B cell (primary cell): Measurements from ENCODE around the gene OPN4. TPM values are rescaled to one million over a fixed set of nuclear protein-coding genes. Genes with fewer than 3 reads are reported as not detected.

Experiments
- ATAC-seq: fragments of 200-7000 bp; cut with Tn5 transposase; one replicate; pipeline ENCODE4 v1.10.0; 2021; ENCODE audit warnings: low read depth, mild to moderate bottlenecking, moderate number of reproducible peaks, moderate library complexity
- CTCF ChIA-PET: fragments of 350-600 bp; sonication (Branson Sonifier 250); formaldehyde crosslinking; loops from one replicate; lab custom pipeline; 2021; ENCODE audit warnings: antibody characterized with exemption, inconsistent platforms; lab: Charles Lee
- POLR2A ChIA-PET: fragments of 350-600 bp; sonication (Branson Sonifier 250); formaldehyde crosslinking; loops from one replicate; lab custom pipeline; 2021; ENCODE audit warnings: antibody characterized with exemption; lab: Charles Lee
- DNase-seq: peaks from one replicate; pipeline ENCODE4 v3.0.0; 2013
- H2AFZ ChIP-seq: 2 replicates; pipeline ENCODE4 v1.6.1; 2012; ENCODE audit warnings: mild to moderate bottlenecking, low read depth, low read length; ENCODE audit not compliant: insufficient read depth, poor library complexity, severe bottlenecking
- H3K27ac ChIP-seq, 2 donors: 1 replicate in 1 of 2; 2 replicates in 1 of 2; pipeline ENCODE4 v1.5.1; 2012 to 2013; ENCODE audit warnings: low read length in 2 of 2, mild to moderate bottlenecking in 2 of 2, moderate library complexity in 1 of 2
- H3K27me3 ChIP-seq, 4 experiments: fragments of 200-600 bp in 1 of 4; sonication (generic) in 1 of 4; replicated peaks in 1 of 4; 1 replicate in 2 of 4; 2 replicates in 2 of 4; pipeline versions ENCODE4 v1.6.1 to v1.7.0; 2013 to 2016; ENCODE audit warnings: low read length in 3 of 4, mild to moderate bottlenecking in 2 of 4, mixed read lengths in 1 of 4, moderate library complexity in 1 of 4; ENCODE audit not compliant: insufficient read depth in 4 of 4, control insufficient read depth in 3 of 4; ENCODE audit errors: control extremely low read depth in 1 of 4
- H3K36me3 ChIP-seq, 2 experiments: replicated peaks in 1 of 2; 1 replicate in 1 of 2; 2 replicates in 1 of 2; pipeline versions ENCODE4 v1.6.1 to v1.7.1; 2013; ENCODE audit warnings: low read length in 1 of 2; ENCODE audit not compliant: insufficient read depth in 2 of 2, control insufficient read depth in 1 of 2; ENCODE audit errors: control extremely low read depth in 1 of 2, extremely low read depth in 1 of 2
- H3K4me1 ChIP-seq, 2 donors: fragments of 200-600 bp in 1 of 2; sonication (generic) in 1 of 2; 1 replicate in 1 of 2; 2 replicates in 1 of 2; pipeline versions ENCODE4 v1.5.1 to v1.6.1; 2013 to 2017; ENCODE audit warnings: low read length in 2 of 2; ENCODE audit not compliant: control insufficient read depth in 2 of 2, insufficient read depth in 2 of 2
- H3K4me2 ChIP-seq: replicated peaks from 2 replicates; pipeline ENCODE3; 2012; ENCODE audit warnings: mild to moderate bottlenecking, low read depth, low read length; ENCODE audit not compliant: poor library complexity, severe bottlenecking
- H3K4me3 ChIP-seq, 5 experiments: fragments of 200-600 bp in 1 of 5; sonication (generic) in 1 of 5; 1 replicate in 3 of 5; 2 replicates in 2 of 5; pipeline versions ENCODE4 v1.5.1 to v1.7.0; 2011 to 2016; ENCODE audit warnings: low read length in 4 of 5, mild to moderate bottlenecking in 4 of 5, low read depth in 2 of 5, control low read depth in 1 of 5, moderate library complexity in 1 of 5; ENCODE audit not compliant: insufficient read depth in 1 of 5; ENCODE audit errors: control extremely low read depth in 1 of 5, extremely low read depth in 1 of 5
- H3K79me2 ChIP-seq: fragments of 200-600 bp; sonication (generic); one replicate; pipeline ENCODE4 v1.6.0; 2016; ENCODE audit warnings: low read length; ENCODE audit not compliant: control insufficient read depth, insufficient read depth
- H3K9ac ChIP-seq: fragments of 200-600 bp; sonication (generic); 2 replicates; pipeline ENCODE4 v1.6.1; 2017; ENCODE audit warnings: mild to moderate bottlenecking, low read length, moderate library complexity
- H3K9me3 ChIP-seq, 3 donors: one replicate each; pipeline versions ENCODE4 v1.6.1 to v1.7.1; 2013; ENCODE audit warnings: low read length in 2 of 3; ENCODE audit not compliant: control insufficient read depth in 2 of 3, insufficient read depth in 1 of 3; ENCODE audit errors: control extremely low read depth in 1 of 3
- H4K20me1 ChIP-seq: 2 replicates; pipeline ENCODE4 v1.6.0; 2012; ENCODE audit warnings: mild to moderate bottlenecking, low read length; ENCODE audit not compliant: insufficient read depth, control insufficient read depth, poor library complexity, severe bottlenecking
- H3K27ac Mint-ChIP-seq: one replicate; pipeline ENCODE4 v1.8.0; 2021; ENCODE audit warnings: mixed read lengths
- H3K27me3 Mint-ChIP-seq: one replicate; pipeline ENCODE4 v1.8.0; 2021; ENCODE audit warnings: mixed read lengths
- H3K4me1 Mint-ChIP-seq: one replicate; pipeline ENCODE4 v1.8.0; 2021; ENCODE audit warnings: mixed read lengths
- H3K4me3 Mint-ChIP-seq: one replicate; pipeline ENCODE4 v1.8.0; 2021; ENCODE audit warnings: mixed read lengths
- H3K9me3 Mint-ChIP-seq: one replicate; pipeline ENCODE4 v1.8.0; 2022; ENCODE audit warnings: mixed read lengths; ENCODE audit not compliant: insufficient read depth
- CTCF ChIP-seq: fragments of 200-600 bp; IDR thresholded peaks from one replicate; pipeline ENCODE4 v1.8.0; 2022; ENCODE audit warnings: antibody characterized with exemption, mild to moderate bottlenecking
- EZH2 ChIP-seq: IDR thresholded peaks from 2 replicates; pipeline ENCODE4 v1.6.1; 2012; ENCODE audit warnings: borderline replicate concordance, low read depth, mild to moderate bottlenecking, moderate library complexity, low read length; ENCODE audit not compliant: insufficient read depth, poor library complexity, severe bottlenecking
- WGBS: methylation state at CpG from one replicate; pipeline ENCODE4 v1.1.5; 2013; ENCODE audit warnings: missing lambda C conversion rate; ENCODE audit not compliant: insufficient coverage; 5-methylcytosine and 5-hydroxymethylcytosine counted together
- intact Hi-C: fragments of 100-400 bp; cut with micrococcal nuclease; formaldehyde crosslinking; loops from one replicate; pipeline ENCODE4 v1.10.0; 2022
- polyA plus RNA-seq: library from polyadenylated mRNA; depleted of rRNA; stranded (reverse); fragments of >200 nt; gene quantifications from 2 replicates; pipeline ENCODE4 v1.2.3, GENCODE V29; 2012
- total RNA-seq, 2 donors: library from RNA; stranded (reverse); fragments of 120-200 nt in 1 of 2; gene quantifications; 1 replicate in 1 of 2; 2 replicates in 1 of 2; pipeline versions ENCODE4 v1.2.3 to v1.2.4, GENCODE V29; 2013 to 2022

Gene OPN4
- total and polyA plus RNA-seq, 2 donors (not counting 1 experiment from before 2014, with no cell fraction given): not detected

- TF ChIP-seq CTCF (no peak), EZH2 (no peak)
- peaks cover 0 to 4% (median 0%) of the 10 kb centered on the region in 3 donors for H3K9me3 ChIP-seq
- Mint-ChIP-seq H3K27me3 (peaks cover 5% of the 10 kb centered on the region), H3K9me3 (no peaks in the 10 kb centered on the region), H3K4me3 (no peak overlapping the region), H3K27ac (no peak overlapping the region), H3K4me1 (peaks cover 13% of the 10 kb centered on the region)
- H3K9ac ChIP-seq: no peak overlapping the region
- no peaks in the 10 kb centered on the region for H4K20me1 ChIP-seq
- H3K36me3 ChIP-seq: no peaks in the 10 kb centered on the region
- peaks cover 0 to 7% of the 10 kb centered on the region in 2 donors for H3K4me1 ChIP-seq
- ATAC-seq (no peak), DNase-seq (no peak)
- 95% methylated on average over 5 of the region's 6 CpGs for WGBS
- no peaks in the 10 kb centered on the region for H3K79me2 ChIP-seq
- intact Hi-C loops: no loop called here
- no peak overlapping the region for H3K4me3 ChIP-seq
- POLR2A ChIA-PET: no interaction called here
- H3K4me2 ChIP-seq: no peak overlapping the region
- H3K27ac ChIP-seq: no peak overlapping the region
- no peak overlapping the region for H2AFZ ChIP-seq
- no peaks in the 10 kb centered on the region for H3K27me3 ChIP-seq
- CTCF ChIA-PET: no interaction called here
These were observed 7.4 kb upstream of the OPN4 start for GRCh38 chr10:86646933-86647332.

GRCh38 chr10:86647773-86648703 is 6.3 kb upstream of the OPN4 start:
- Mint-ChIP-seq H3K4me3 (no peak overlapping the region), H3K4me1 (peaks cover 13% of the 10 kb centered on the region), H3K27me3 (peaks cover 5% of the 10 kb centered on the region), H3K9me3 (no peaks in the 10 kb centered on the region), H3K27ac (no peak overlapping the region)
- ChIA-PET POLR2A (no interaction called here), CTCF (no interaction called here)
- WGBS: 88% methylated on average over 8 of the region's 13 CpGs
- H3K9me3 ChIP-seq: no peaks in the 10 kb centered on the region
- no peak for TF ChIP-seq CTCF
- no peak for TF ChIP-seq EZH2
- H3K27me3 ChIP-seq: no peaks in the 10 kb centered on the region
- H3K4me1 ChIP-seq: peaks cover 0 to 6% of the 10 kb centered on the region in 2 donors
- ATAC-seq (no peak), DNase-seq (no peak)
- H4K20me1 ChIP-seq: no peaks in the 10 kb centered on the region
- H2AFZ ChIP-seq: no peak overlapping the region
- intact Hi-C loops: no loop called here
- no peak overlapping the region for H3K4me2 ChIP-seq
- no peak overlapping the region for H3K9ac ChIP-seq
- H3K4me3 ChIP-seq: no peak overlapping the region
- no peaks in the 10 kb centered on the region for H3K79me2 ChIP-seq
- H3K36me3 ChIP-seq: no peaks in the 10 kb centered on the region
- no peak overlapping the region for H3K27ac ChIP-seq
